Raji (cell line): Measurements from ENCODE around the gene OSBP.

Experiments used
- POLR2A ChIP-seq: IDR thresholded peaks from 2 replicates; pipeline ENCODE4 v1.6.1; 2011; ENCODE audit warnings: low read depth, low read length, control low read depth; ENCODE audit not compliant: insufficient read depth

The OSBP gene

DNA sequence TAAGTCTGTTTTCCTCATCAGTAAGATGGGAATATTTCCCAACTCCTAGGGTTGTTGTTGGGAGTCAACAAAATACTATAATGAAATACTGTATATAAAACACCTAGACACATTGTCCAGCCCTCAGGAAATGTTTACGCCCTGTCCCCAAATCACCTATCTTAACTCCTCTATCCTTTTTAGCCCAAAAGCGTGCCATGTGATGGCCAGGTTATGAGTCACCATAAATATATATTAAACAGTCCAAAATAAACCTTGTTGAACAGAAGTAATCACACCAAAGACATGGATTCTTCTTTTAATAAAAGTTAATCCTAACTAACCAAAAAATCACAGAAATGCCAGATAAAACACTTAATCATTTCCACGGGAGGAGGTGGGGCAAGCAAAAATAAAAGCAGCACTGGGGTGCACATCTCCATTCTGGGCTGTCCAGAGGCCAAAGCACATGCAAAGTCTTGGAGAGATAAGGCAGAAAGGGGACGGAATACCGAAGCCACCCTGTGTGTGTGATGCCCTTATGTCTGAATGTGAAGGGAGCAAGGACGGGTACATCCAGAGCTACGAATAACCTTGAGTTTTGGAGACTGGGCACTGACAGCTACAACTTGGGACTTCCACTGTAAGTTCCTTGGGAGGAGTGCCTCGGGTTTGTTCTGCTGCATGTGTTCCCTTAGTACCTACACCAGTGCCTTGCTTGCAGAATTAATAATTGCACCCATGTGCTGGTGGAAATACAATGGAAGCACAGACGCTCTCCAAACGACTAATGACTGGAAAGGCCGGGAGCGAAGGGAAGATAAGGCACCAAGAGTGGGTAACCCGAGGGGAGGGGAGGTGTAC, 1.1 kb downstream of the OSBP start:
- no peak for TF ChIP-seq POLR2A

GRCh38 chr11:59611570-59612565, 3.7 kb downstream of the OSBP start:
- TF ChIP-seq POLR2A: no peak

DNA sequence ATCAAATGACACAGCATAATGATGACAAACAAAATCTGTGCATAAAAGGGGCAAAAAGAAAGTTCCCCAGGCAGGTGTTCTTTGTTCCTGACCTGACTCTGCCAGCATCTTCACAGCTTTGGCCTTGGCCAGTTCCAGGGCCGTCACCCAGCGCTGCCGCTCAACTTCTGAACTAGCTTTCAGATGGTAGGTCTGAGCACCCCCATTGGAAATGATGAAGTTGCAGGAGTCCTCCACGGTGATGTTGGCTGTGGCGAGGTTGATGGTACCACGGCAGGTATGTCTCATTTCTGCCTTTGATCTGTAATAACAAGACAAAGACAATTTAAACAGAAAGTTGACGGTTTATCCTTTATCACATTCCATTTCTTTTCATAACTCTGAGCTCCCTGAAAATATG, 5.3 kb downstream of the OSBP start:
- no peak for TF ChIP-seq POLR2A

DNA sequence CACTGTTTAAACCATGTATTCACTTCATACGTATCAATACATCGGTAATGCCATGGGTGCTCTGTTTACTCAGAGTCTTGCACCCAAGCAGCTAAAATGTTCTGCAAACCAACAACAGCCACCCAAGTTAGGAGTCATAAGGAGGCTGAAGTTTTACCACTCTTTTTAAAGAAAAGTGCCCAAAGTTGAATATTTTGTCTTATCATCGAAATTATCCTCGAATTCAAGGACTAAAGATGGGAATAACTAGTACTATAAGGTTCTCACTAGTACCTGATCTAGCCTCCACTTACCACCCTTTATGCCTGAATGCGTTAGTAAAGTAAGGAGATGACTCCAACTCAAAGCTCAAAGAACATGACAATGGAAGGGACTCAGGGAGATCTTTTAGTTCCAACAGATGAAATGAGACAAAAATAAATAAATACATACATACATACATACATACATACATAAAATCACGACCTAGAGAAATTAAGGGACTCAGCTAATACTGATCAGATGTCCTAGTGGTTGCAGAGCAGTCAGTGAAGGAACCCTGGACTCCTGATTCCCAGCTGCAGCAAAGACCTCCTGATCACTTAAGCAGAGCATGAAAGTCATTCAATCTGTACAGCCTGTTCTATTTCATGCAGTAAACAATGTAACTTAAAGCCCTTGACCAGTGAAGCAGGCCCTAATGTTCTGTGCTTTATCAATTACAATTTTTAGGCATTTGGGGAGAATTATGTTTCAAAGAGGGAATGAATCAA, 7.7 kb downstream of the OSBP start:
- TF ChIP-seq POLR2A: no peak

- TF ChIP-seq POLR2A: no peak
Observed at GRCh38 chr11:59602432-59602831, 13.1 kb downstream of the OSBP start.

- no peak for TF ChIP-seq POLR2A
Observed at GRCh38 chr11:59601788-59602187, 13.8 kb downstream of the OSBP start.

- no peak for TF ChIP-seq POLR2A
Observed at GRCh38 chr11:59600636-59601035, 14.9 kb downstream of the OSBP start.

DNA sequence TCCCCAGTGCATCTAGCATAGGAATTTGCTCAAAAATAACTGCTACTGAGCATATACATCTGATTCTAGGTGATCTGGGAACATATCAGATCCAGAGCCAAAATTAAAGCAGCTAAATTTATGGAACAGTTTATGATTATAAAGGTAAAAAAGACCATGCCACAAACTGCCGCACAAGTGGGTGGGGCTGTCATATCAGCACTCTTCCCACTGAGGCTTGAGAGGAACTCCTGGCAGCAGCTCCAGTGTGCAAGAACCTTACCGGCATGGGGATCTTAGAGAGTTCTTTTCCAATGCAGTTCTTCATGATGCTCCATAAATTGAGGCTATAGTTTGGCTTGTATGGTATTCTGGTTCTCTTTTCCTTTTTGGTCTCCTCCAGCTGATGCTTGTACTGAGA, 15.3 kb downstream of the OSBP start:
- no peak for TF ChIP-seq POLR2A

GRCh38 chr11:59598961-59599360, 16.6 kb downstream of the OSBP start:
- TF ChIP-seq POLR2A: no peak

GRCh38 chr11:59584294-59584693, 31.3 kb downstream of the OSBP start:
- TF ChIP-seq POLR2A: no peak

GRCh38 chr11:59582006-59582405, 33.6 kb downstream of the OSBP start:
- TF ChIP-seq POLR2A: no peak

- no peak for TF ChIP-seq POLR2A
Observed at GRCh38 chr11:59578369-59578768, 37.2 kb downstream of the OSBP start.

DNA sequence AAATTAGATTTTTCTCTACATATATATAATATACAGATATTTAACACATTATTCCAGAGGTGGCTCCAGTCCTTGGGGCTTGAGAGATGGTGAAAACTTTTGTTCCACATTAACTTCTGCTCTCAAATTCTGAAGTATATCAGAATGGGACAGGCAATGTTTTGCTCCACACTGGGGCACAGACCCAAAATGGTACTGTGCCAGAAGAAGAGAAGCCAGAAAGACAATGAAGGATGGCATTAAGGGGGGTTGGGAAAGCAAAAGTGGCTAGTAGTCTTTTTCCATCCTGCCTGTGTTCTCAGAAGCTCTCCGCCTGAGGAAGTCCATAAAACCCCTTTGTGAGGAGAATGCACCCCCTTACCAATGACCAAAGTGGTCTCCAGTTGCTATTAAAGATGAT, 40.1 kb downstream of the OSBP start:
- TF ChIP-seq POLR2A: no peak

GRCh38 chr11:59574932-59575502, 40.6 kb downstream of the OSBP start:
- TF ChIP-seq POLR2A: no peak

DNA sequence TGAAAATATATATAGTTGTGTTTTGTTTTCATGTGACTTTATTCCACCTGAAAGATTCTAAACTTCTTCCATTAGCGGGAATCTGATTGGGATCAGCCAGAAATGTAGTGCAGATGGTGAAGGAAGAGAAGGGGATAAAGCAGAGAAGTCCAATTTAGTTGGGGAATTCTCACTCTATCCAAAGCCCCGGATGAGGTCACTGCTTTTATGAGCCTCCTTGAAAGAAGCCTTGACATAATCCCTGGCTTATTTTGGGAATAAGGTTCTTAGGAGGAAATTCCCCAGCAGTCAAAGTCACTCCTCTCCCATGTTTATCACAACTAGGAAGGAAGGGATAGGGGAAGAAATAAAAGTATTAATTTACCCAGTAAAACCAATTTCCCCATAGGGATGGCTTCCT, 41.1 kb downstream of the OSBP start:
- TF ChIP-seq POLR2A: no peak

DNA sequence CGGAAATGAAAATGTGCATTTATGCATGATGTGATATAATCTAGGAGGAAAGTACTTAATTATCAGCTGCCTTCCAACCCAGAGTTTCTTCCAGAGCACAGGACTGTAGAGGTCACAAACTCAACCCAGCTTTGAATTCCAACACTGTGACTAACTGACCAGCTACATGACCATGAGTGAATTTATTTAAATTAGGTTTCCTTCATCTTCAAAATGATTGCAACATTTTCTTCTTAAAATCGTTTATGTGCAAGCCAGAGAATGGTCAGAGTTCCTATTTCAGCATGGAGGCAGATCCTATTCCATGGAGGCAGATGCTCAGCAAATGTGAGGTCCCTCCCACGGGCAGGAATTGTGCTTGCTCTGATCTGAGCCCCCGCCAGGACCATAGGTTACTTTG, 42.4 kb downstream of the OSBP start:
- TF ChIP-seq POLR2A: no peak

- no peak for TF ChIP-seq POLR2A
Observed at GRCh38 chr11:59572091-59572490, 43.5 kb downstream of the OSBP start.
